ENCODE data around the gene PTX4.

- TF ChIP-seq JUND (IDR thresholded peaks at IDR 0.05) (no peak), EZH2phosphoT487 (IDR thresholded peaks at IDR 0.05; ENCODE audit: borderline replicate concordance, low read depth) (no peak), CTCF (IDR thresholded peaks at IDR 0.05) (no peak), TEAD4 (IDR thresholded peaks at IDR 0.05; ENCODE audit: borderline replicate concordance, insufficient read depth) (no peak), POLR2AphosphoS5 (IDR thresholded peaks at IDR 0.05; ENCODE audit: low read depth, low read length) (no peak), REST (IDR thresholded peaks at IDR 0.05; ENCODE audit: low read depth, low read length) (no peak), GATA2 (CRISPR knock-in tag; IDR thresholded peaks at IDR 0.05) (no peak)
Measured at GRCh38 chr16:1510272-1510671, 21.5 kb upstream of the PTX4 start.
